Panc1 (cell line): ENCODE measurements around the gene NUMBL. TPM values are rescaled to one million over a fixed set of nuclear protein-coding genes. Genes with fewer than 3 reads are reported as not detected.

Source experiments
- ATAC-seq: fragments of 200-7000 bp; cut with Tn5 transposase; 2 replicates; pipeline ENCODE4 v1.9.1; 2020; ENCODE audit warnings: mild to moderate bottlenecking, moderate library complexity
- BruUV-seq: library from RNA; stranded (reverse); fragments of 400-500 nt; replicated peaks from 2 replicates; lab custom pipeline; 2021; lab: Mats Ljungman, UMichigan
- CTCF ChIA-PET: fragments of 300-600 bp; sonication (Branson Sonifier 250); formaldehyde crosslinking; loops from one replicate; lab custom pipeline; 2022; ENCODE audit warnings: antibody characterized with exemption; lab: Charles Lee
- POLR2A ChIA-PET: fragments of 300-600 bp; sonication (Branson Sonifier 250); formaldehyde crosslinking; loops from one replicate; lab custom pipeline; 2022; ENCODE audit warnings: antibody characterized with exemption; lab: Charles Lee
- DNase-seq: peaks from one replicate; pipeline ENCODE4 v3.0.0-alpha.2; 2010; ENCODE audit warnings: low read depth, low spot score
- H3K27ac ChIP-seq: 2 replicates; pipeline ENCODE4 v1.5.1; 2011; ENCODE audit warnings: mild to moderate bottlenecking, low read length, inconsistent platforms
- H3K27me3 ChIP-seq: fragments of 200-500 bp; sonication (Bioruptor generic); 2 replicates; pipeline ENCODE4 v1.6.0; 2014; ENCODE audit warnings: low read length, inconsistent platforms; ENCODE audit not compliant: control insufficient read depth, insufficient read depth
- H3K36me3 ChIP-seq: fragments of 200-500 bp; sonication (Bioruptor generic); 2 replicates; pipeline ENCODE4 v1.5.1; 2014; ENCODE audit warnings: inconsistent platforms, mild to moderate bottlenecking, low read length, moderate library complexity; ENCODE audit not compliant: control insufficient read depth, insufficient read depth
- H3K4me1 ChIP-seq: 2 replicates; pipeline ENCODE4 v1.5.1; 2011; ENCODE audit warnings: inconsistent platforms, mild to moderate bottlenecking, low read length, moderate library complexity; ENCODE audit not compliant: control insufficient read depth, insufficient read depth
- H3K4me3 ChIP-seq, 2 experiments: 2 replicates each; pipeline ENCODE4 v1.5.1; 2011 to 2012; ENCODE audit warnings: low read depth in 2 of 2, low read length in 2 of 2, mild to moderate bottlenecking in 2 of 2, inconsistent platforms in 1 of 2, moderate library complexity in 1 of 2
- H3K9me3 ChIP-seq: fragments of 200-500 bp; sonication (Bioruptor generic); 2 replicates; pipeline ENCODE4 v1.5.1; 2014; ENCODE audit warnings: low read depth, mild to moderate bottlenecking, inconsistent platforms, low read length, moderate library complexity; ENCODE audit not compliant: control insufficient read depth, insufficient read depth
- POLR2AphosphoS5 ChIP-seq: IDR thresholded peaks from 2 replicates; pipeline ENCODE4 v1.6.1; 2012; ENCODE audit warnings: mild to moderate bottlenecking, low read depth, low read length, moderate library complexity
- SIN3A ChIP-seq: IDR thresholded peaks from 2 replicates; pipeline ENCODE4 v1.6.1; 2012; ENCODE audit warnings: low read depth, mild to moderate bottlenecking, low read length, moderate library complexity, borderline replicate concordance; ENCODE audit not compliant: insufficient read depth
- TCF7L2 ChIP-seq: IDR thresholded peaks from 2 replicates; pipeline ENCODE4 v1.6.1; 2011; ENCODE audit warnings: mild to moderate bottlenecking, low read depth, low read length, inconsistent platforms
- in situ Hi-C: cut with HindIII; loops from 2 replicates; pipeline ENCODE4 v1.10.0; 2016; ENCODE audit warnings: low sequenced_read_pairs, low pct_unique_long_range_greater_than_20kb
- intact Hi-C: fragments of 100-400 bp; cut with micrococcal nuclease; formaldehyde crosslinking; loops from one replicate; pipeline ENCODE4 v1.10.0; 2022; ENCODE audit not compliant: unreplicated experiment
- total RNA-seq: library from RNA; stranded (reverse); gene quantifications from one replicate; pipeline ENCODE4 v1.2.1, GENCODE V29; 2021; ENCODE audit not compliant: unreplicated experiment
- TF ChIP-seq, protein P1 (sequence below), 2 experiments: IDR thresholded peaks; 2 replicates each; pipeline ENCODE4 v1.6.1; 2011 to 2012; ENCODE audit warnings: low read depth in 2 of 2, control low read depth in 1 of 2, low read length in 1 of 2, mild to moderate bottlenecking in 1 of 2, moderate library complexity in 1 of 2; ENCODE audit not compliant: insufficient read depth in 1 of 2
- TF ChIP-seq, protein P2 (sequence below): fragments of 450-650 bp; IDR thresholded peaks from 2 replicates; pipeline ENCODE4 v1.5.1; 2017; ENCODE audit warnings: mild to moderate bottlenecking

NUMBL gene
- total RNA-seq, 1 experiment from 2014 or later = 27.6 TPM

DNA sequence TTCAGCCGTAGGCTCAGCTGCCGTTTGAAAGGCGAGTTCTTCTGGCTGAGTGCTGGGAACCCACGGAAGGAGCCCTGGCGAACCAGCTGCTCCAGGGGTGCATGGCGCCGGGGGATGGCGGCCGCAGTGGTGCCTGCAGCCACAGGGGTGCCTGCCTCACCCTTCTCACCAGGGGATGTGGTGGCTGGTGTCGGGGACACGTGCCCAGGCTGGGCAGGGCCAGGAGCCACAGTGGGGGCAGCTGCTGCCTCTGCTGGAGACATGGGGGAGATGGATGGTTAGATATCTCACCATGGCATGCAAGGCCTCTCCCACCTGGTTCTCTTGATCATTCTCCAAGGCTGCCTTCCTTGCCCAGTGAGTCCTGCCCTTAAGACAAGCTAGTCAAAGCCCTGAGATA, 17.1 kb downstream of the NUMBL start:
- no peak overlapping the region for H3K27ac ChIP-seq
- no peaks in the 10 kb centered on the region for H3K27me3 ChIP-seq
- in situ Hi-C loops = no loop called here
- H3K4me3 ChIP-seq = no peak overlapping the region
- H3K4me1 ChIP-seq = no peaks in the 10 kb centered on the region
- DNase-seq = no peak
- ChIA-PET CTCF (interaction anchor here (0.6 kb wide), 1 partner anchor 11 kb away, joined by 10 read pairs; no protein-coding TSS in a partner anchor), POLR2A (no interaction called here)
- H3K36me3 ChIP-seq = peaks cover 2% of the 10 kb centered on the region; the same call in 1 of the 2 replicates
- no peaks in the 10 kb centered on the region for H3K9me3 ChIP-seq
- TF ChIP-seq, protein P1, sequence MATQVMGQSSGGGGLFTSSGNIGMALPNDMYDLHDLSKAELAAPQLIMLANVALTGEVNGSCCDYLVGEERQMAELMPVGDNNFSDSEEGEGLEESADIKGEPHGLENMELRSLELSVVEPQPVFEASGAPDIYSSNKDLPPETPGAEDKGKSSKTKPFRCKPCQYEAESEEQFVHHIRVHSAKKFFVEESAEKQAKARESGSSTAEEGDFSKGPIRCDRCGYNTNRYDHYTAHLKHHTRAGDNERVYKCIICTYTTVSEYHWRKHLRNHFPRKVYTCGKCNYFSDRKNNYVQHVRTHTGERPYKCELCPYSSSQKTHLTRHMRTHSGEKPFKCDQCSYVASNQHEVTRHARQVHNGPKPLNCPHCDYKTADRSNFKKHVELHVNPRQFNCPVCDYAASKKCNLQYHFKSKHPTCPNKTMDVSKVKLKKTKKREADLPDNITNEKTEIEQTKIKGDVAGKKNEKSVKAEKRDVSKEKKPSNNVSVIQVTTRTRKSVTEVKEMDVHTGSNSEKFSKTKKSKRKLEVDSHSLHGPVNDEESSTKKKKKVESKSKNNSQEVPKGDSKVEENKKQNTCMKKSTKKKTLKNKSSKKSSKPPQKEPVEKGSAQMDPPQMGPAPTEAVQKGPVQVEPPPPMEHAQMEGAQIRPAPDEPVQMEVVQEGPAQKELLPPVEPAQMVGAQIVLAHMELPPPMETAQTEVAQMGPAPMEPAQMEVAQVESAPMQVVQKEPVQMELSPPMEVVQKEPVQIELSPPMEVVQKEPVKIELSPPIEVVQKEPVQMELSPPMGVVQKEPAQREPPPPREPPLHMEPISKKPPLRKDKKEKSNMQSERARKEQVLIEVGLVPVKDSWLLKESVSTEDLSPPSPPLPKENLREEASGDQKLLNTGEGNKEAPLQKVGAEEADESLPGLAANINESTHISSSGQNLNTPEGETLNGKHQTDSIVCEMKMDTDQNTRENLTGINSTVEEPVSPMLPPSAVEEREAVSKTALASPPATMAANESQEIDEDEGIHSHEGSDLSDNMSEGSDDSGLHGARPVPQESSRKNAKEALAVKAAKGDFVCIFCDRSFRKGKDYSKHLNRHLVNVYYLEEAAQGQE (IDR thresholded peaks at IDR 0.05; ENCODE audit: insufficient read depth in 1 of 2, low read depth in 2 of 2, low read length in 1 of 2) = no peak
- TF ChIP-seq POLR2AphosphoS5 (no peak), TCF7L2 (no peak), SIN3A (no peak)
- TF ChIP-seq, protein P2, sequence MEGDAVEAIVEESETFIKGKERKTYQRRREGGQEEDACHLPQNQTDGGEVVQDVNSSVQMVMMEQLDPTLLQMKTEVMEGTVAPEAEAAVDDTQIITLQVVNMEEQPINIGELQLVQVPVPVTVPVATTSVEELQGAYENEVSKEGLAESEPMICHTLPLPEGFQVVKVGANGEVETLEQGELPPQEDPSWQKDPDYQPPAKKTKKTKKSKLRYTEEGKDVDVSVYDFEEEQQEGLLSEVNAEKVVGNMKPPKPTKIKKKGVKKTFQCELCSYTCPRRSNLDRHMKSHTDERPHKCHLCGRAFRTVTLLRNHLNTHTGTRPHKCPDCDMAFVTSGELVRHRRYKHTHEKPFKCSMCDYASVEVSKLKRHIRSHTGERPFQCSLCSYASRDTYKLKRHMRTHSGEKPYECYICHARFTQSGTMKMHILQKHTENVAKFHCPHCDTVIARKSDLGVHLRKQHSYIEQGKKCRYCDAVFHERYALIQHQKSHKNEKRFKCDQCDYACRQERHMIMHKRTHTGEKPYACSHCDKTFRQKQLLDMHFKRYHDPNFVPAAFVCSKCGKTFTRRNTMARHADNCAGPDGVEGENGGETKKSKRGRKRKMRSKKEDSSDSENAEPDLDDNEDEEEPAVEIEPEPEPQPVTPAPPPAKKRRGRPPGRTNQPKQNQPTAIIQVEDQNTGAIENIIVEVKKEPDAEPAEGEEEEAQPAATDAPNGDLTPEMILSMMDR = no peak
- intact Hi-C loops = no loop called here
- ATAC-seq = no peak
- no TSS peak for BruUV-seq

DNA sequence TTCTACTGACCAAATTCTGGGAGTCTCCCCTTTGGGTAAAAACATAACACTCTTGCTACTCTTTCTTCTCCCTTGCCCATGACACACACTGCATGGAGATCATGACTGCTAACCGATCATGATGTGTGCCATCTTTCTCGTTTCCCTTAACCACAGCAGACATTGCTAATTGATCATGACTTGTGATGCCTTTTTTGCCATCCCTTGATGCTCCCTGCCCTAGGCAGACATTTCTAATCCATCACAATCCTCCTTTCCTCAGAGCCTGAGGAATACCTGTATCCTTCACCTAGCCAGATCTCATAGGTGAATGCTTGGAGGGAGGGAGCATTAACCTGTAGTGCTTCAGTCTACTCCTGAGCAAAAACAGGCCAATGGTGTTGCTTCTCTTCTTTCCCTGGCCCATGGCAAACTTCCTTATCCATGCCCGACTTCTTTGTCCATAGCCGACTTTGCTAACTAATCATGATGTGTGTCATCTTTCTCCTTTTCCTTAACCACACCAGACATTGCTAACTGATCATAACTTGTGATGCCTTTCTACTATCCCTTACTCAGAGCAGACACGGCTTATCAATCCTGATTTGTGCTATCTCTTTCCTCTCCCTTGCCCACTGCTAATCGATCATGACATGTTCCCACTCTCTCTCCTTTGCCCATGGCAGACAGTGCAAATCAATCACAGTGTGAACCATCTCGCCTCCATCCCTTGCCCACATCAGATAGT, 17.7 kb downstream of the NUMBL start:
- Histone ChIP-seq H3K9me3 (no peaks in the 10 kb centered on the region), H3K36me3 (peaks cover 2% of the 10 kb centered on the region; the same call in 1 of the 2 replicates), H3K27me3 (no peaks in the 10 kb centered on the region), H3K27ac (no peak overlapping the region), H3K4me1 (no peaks in the 10 kb centered on the region), H3K4me3 (no peak overlapping the region)
- TF ChIP-seq, protein P1 (IDR thresholded peaks at IDR 0.05; ENCODE audit: insufficient read depth in 1 of 2, low read depth in 2 of 2, low read length in 1 of 2) = no peak
- TF ChIP-seq, protein P2 = no peak
- TF ChIP-seq SIN3A = no peak
- TF ChIP-seq TCF7L2 = no peak
- no peak for TF ChIP-seq POLR2AphosphoS5
- intact Hi-C loops = no loop called here
- TSS peak; percentile 50 for BruUV-seq
- ChIA-PET POLR2A (no interaction called here), CTCF (interaction anchor here (0.6 kb wide), 1 partner anchor 12 kb away, joined by 10 read pairs; no protein-coding TSS in a partner anchor)
- no peak for ATAC-seq
- in situ Hi-C loops = no loop called here
- DNase-seq = no peak
